ENCODE measurements around the gene IL16.

IL16 gene

GRCh38 chr15:81209635-81210034 lies 13.0 kb downstream of the IL16 start:
- DNase-seq = no peak

- no peak for DNase-seq
These were observed 14.7 kb downstream of the IL16 start for GRCh38 chr15:81211376-81211775.

GRCh38 chr15:81213982-81214381 lies 17.3 kb downstream of the IL16 start:
- DNase-seq = no peak

- no peak for DNase-seq
These were observed 18.9 kb downstream of the IL16 start for GRCh38 chr15:81215531-81215930.

- no peak for DNase-seq
These were observed 19.3 kb downstream of the IL16 start for GRCh38 chr15:81215983-81216382.

- no peak for DNase-seq
These were observed 19.7 kb downstream of the IL16 start for GRCh38 chr15:81216422-81216821.

GRCh38 chr15:81221449-81221848 lies 24.8 kb downstream of the IL16 start:
- DNase-seq = no peak

- DNase-seq = no peak
These were observed 25.3 kb downstream of the IL16 start for GRCh38 chr15:81222007-81222406.

GRCh38 chr15:81223346-81223971 lies 26.8 kb downstream of the IL16 start:
- no peak for DNase-seq

GRCh38 chr15:81224232-81224631 lies 27.6 kb downstream of the IL16 start:
- no peak for DNase-seq

- no peak for DNase-seq
These were observed 28.5 kb downstream of the IL16 start for GRCh38 chr15:81225161-81225671.

- DNase-seq = no peak
These were observed 31.0 kb downstream of the IL16 start for GRCh38 chr15:81227716-81228115.

GRCh38 chr15:81229586-81229985 lies 32.9 kb downstream of the IL16 start:
- no peak for DNase-seq

GRCh38 chr15:81235276-81236123 lies 38.8 kb downstream of the IL16 start:
- DNase-seq = no peak

- DNase-seq = no peak
These were observed 42.5 kb downstream of the IL16 start for GRCh38 chr15:81239190-81239589.

GRCh38 chr15:81242778-81243177 lies 46.1 kb downstream of the IL16 start:
- no peak for DNase-seq

GRCh38 chr15:81244306-81244705 lies 47.6 kb downstream of the IL16 start:
- no peak for DNase-seq

GRCh38 chr15:81253846-81254245 lies 57.2 kb downstream of the IL16 start:
- no peak for DNase-seq

GRCh38 chr15:81254277-81254915 lies 57.7 kb downstream of the IL16 start:
- no peak for DNase-seq

GRCh38 chr15:81254916-81255290 lies 58.2 kb downstream of the IL16 start:
- DNase-seq = no peak

- DNase-seq = no peak
These were observed 58.8 kb downstream of the IL16 start for GRCh38 chr15:81255315-81255957.

GRCh38 chr15:81255958-81256320 lies 59.3 kb downstream of the IL16 start:
- DNase-seq = no peak

GRCh38 chr15:81256916-81257315 lies 60.2 kb downstream of the IL16 start:
- DNase-seq = no peak

Measured in activated CD4-positive, alpha-beta T cell treated with anti-CD3 and anti-CD28 coated beads for 4 hours (primary cell).